GM21528 (cell line): ENCODE data around the gene PTPRK.
"Not testable (repeated sequence)": the region's sequence is repeated elsewhere in the genome, so short reads cannot be mapped to it uniquely, and the experiment has no call there.

ENCODE experiments used
- ATAC-seq: cut with Tn5 transposase; IDR thresholded peaks from one replicate; pipeline ENCODE4 v1.9.1; 2021; ENCODE audit warnings: mild to moderate bottlenecking, moderate library complexity; ENCODE audit not compliant: unreplicated experiment, low FRiP score

The PTPRK gene

DNA sequence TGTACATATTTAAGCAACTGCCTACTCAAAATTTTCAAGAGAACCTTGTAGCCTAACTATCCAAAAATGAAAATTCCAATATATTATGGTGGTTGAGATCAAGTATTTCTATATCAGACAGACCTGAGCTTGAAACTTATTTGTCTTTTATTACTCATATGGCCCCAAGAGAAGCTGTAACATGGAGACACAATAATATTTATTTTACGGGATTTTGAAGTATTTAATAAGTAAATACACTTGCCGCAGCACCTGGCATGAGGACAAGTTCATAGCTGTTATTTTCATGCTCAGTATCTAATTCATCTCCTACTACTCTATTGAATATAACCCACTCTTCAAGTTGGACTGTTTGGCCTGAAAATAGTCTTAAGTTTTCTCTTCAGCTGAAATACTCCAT lies 28.0 kb downstream of the PTPRK start:
- ATAC-seq, result no peak

DNA sequence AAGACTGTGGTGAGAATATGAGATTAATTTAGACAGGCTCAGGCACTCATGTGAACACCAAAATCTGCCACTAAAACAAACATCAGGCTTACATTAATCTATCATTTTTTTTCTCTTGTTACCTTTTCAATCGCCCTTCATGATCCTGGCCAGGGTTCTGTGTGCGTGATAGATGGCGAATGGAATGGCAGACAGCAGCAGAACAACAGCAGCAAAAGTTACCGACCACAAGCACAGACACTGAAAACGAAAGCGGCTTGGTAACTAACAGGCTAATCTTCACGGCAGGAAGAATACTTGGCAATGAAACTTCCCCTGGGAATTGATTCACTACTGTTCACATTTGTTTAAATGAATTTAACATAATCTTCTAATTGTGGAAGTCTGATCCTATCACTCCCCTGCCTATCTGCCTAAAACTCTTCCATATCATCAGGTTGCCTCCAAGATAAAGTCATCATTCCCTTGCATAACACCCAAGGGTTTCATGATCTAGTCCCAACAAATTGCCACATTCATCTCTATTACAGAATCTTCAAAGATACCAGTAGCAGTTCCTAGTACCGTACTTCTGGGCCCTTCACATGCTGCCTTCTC lies 28.7 kb downstream of the PTPRK start:
- no peak for ATAC-seq

DNA sequence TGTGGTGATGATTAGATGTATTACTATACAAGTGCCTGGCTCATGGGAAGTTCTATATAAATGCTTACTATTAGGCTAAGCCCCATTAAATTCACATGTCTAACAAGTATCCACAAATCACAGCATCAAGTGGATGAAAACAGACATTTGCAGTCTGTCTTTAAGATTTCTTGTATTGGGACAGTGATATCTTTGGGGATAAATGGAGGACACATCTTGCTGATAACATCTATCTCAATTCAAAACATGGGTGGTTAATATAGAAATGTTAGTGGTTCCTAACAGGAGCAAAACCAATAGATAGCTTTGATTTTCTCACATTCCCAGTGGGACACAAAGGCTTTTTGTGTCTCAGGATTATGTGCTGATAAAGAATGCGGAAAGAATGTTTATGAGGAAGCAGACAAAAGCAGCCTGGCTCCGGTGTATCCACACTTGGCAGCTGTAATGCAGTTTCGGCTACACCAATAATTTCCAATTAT lies 29.3 kb downstream of the PTPRK start:
- ATAC-seq, result no peak

GRCh38 chr6:128487746-128488145 lies 32.7 kb downstream of the PTPRK start:
- ATAC-seq, result no peak

DNA sequence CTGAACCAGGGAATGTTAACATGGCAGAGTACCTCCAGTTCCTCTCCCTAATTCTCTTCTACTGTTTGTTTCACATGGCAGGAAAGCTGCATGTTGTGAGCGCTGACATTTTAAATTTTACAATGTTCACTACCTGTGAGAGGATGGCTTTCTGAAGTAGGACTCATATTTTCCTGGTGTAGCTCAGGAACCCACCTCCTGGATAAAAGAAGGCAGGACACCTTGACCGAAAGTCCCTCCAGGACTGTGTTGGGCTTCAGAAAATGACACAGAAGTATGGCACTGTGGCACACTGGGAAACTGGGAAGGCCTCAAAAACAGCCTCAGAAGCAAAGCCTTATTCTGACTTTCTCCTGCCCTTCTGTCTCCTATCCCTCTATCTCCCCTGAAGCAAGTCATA lies 33.3 kb downstream of the PTPRK start:
- ATAC-seq, result no peak

GRCh38 chr6:128486580-128486979 lies 33.8 kb downstream of the PTPRK start:
- ATAC-seq, result not testable (repeated sequence)

- ATAC-seq, result no peak
Measured at GRCh38 chr6:128483472-128484135, 36.8 kb downstream of the PTPRK start.

GRCh38 chr6:128482642-128483041 lies 37.8 kb downstream of the PTPRK start:
- no peak for ATAC-seq

- no peak for ATAC-seq
Measured at GRCh38 chr6:128479991-128480390, 40.4 kb downstream of the PTPRK start.

DNA sequence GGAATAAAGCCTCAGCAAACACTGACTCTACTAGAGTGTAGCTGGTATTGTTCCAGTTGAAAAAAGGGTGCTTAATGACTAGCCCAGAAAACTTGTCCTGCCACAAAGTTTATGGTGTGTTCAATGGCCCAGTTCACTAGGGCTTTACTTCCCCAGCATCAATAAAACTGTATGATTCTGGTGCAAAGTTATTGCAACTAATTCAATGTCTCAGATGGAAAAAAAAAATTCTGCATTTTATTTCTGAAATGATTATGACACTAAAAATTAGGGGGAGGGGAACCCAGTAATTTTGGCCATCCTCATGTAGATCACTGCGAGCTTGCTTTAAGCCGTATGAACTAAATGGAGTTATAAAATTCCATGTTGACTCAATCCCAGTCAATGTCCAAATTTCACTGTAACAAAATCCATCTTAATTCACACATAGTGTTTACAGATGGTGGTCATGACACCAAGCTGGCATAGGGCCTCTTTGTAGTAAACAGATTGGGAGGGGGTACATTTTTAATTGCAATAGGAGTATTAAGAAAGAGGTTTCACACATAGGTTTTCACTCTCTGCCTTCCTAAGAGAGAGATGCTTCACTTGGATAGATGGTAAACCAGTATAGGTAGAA lies 41.2 kb downstream of the PTPRK start:
- no peak for ATAC-seq

DNA sequence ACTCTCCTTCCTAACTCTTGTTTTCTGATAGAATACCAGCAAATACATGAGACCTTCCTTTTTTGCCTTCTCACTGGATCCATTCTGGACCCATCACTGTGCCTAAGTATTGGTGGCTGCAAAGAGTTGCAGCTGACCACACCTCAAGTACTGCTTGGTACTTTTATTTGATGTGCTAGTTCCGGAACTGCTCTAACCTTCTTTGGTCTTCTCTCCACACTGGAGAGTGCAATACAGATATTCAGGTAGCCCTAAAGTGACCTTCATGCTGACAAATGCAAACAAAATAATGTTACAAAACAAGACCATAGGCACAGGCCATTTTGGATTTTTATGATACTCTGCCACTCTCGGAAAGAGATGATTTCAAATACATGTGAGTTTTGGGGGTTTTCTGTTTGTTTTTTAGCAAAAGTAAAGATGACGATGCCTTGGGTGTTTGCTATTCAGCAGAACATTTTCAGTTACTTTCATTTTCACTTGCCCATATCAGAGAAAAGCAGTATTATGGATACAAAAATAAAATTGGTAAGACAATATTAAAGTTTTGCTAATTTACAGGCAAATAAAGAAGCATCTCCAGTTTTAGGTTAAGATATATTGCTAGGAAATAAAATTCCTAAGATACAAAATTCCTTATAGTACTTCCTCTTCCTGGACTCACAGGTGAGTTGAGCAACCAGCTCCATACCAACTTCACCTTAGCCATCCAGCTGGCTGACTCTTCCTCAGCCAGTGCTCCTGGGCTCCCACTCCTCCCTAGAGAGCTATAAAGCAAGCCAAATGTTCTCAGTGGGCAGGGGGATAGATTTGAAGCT lies 42.0 kb downstream of the PTPRK start:
- no peak for ATAC-seq

DNA sequence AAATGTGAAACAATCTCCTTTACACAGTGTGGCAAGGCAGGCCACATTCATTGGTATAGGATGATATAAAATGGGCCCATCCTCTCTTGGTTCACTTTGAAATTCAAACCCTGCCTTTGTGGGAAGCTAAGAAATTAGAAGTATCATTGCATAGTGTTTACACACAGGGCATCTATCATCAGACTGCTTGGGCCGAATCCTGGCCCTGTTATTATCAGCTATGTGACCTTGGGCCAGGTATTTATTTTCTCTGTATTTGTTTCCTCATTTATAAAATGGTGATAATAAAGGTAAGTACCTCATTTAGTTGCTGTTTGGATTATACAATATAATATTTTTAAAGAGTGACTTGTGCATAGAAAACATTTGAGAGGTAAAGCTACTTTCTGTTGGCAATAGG lies 45.5 kb downstream of the PTPRK start:
- ATAC-seq, result no peak

- ATAC-seq, result no peak
Measured at GRCh38 chr6:128474481-128474880, 45.9 kb downstream of the PTPRK start.

DNA sequence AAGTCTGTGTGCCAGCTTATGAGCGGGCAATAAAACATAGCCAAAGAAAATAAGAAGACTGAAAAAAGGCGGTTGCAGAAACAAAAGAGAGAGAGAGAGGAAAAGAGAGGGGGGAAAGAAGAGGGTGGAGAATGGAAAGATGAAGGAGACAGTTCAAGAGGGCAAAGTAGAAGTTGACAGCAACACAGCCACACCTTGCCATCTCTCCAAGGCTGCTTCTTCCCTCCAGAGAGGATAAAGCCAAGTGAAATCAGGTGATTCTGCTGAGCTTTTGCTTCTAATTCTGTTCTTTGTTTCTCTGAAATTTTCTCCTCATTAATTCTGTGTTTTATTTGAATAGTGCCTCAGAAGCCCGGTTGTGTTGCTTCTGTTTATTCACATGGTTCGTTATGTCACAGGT lies 48.5 kb downstream of the PTPRK start:
- ATAC-seq, result no peak

- no peak for ATAC-seq
Measured at GRCh38 chr6:128465368-128466343, 54.7 kb downstream of the PTPRK start.

GRCh38 chr6:128464790-128465189 lies 55.6 kb downstream of the PTPRK start:
- ATAC-seq, result no peak

DNA sequence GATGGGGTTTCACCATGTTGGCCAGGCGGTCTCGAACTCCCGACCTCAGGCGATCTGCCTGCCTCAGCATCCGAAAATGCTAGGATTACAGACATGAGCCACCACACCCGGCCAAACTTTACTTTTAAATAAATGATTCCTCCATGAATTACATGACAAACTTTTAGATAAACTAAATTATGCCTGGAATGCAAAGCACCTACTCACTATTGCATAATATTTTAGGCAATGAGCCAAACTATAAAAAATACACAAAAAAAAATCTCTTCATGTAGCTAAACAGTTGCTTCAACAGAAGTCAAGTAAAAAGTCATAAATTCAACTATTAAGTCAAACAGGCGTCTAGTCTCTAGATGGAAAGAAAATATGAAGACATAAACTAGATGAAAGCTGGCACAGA lies 56.5 kb downstream of the PTPRK start:
- ATAC-seq, result no peak

DNA sequence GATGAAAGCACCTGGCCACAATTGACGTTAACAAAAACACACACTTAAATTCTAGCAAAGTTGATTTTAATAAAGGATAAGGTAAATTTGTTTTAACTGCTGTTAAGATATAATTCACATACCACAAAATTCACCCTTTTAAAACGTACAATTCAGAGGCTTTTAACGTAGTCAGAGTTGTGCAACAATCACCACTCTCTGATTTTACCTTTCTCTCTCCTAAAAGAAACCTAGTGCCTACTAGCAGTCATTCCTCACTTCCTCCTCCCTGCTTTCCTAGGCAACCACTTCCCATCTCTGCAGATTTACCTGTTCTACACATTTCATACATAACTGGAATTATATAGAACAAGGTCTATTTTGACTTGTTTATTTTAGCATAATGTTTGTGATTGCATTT lies 58.9 kb downstream of the PTPRK start:
- no peak for ATAC-seq

GRCh38 chr6:128456510-128457230 lies 63.7 kb downstream of the PTPRK start:
- no peak for ATAC-seq
